ENCODE data around the gene SAT2. TPM values are rescaled to one million over a fixed set of nuclear protein-coding genes. Genes with fewer than 3 reads are reported as not detected.

Gene SAT2
- total RNA-seq, 2 donors from 2014 or later: 59.9 to 148 TPM

- no peak for ATAC-seq
- intact Hi-C loops (cut with DNase I): no loop called here
- TF ChIP-seq POLR2A (IDR thresholded peaks at IDR 0.05) (no peak), CTCF (IDR thresholded peaks at IDR 0.05) (no peak)
- no peaks in the 10 kb centered on the region for H3K36me3 ChIP-seq (replicated peaks in 1 of 2; ENCODE audit: insufficient read depth in 1 of 2, low read depth in 2 of 2)
- DNase-seq: no peak
- H3K27ac ChIP-seq: no peak overlapping the region
- no peaks in the 10 kb centered on the region for H3K27me3 ChIP-seq
- H3K9me3 ChIP-seq: no peaks in the 10 kb centered on the region
- 55 to 59% methylated on average over 5 of the region's 5 CpGs for WGBS, 2 donors
- peaks cover 22% of the 10 kb centered on the region for H3K4me1 ChIP-seq
- H3K4me3 ChIP-seq: no peak overlapping the region
Measured at GRCh38 chr17:7636163-7636562, 8.5 kb upstream of the SAT2 start.

GRCh38 chr17:7634384-7634783, 6.8 kb upstream of the SAT2 start:
- Histone ChIP-seq H3K27ac (no peak overlapping the region), H3K4me3 (no peak overlapping the region), H3K27me3 (no peaks in the 10 kb centered on the region), H3K36me3 (replicated peaks in 1 of 2; ENCODE audit: insufficient read depth in 1 of 2, low read depth in 2 of 2) (no peaks in the 10 kb centered on the region), H3K9me3 (no peaks in the 10 kb centered on the region), H3K4me1 (peaks cover 22% of the 10 kb centered on the region)
- ATAC-seq: peak; percentile 16
- intact Hi-C loops (cut with DNase I): no loop called here
- peak in 3 of 4 donors; percentile 31 to 41 (median 34) for DNase-seq
- WGBS, 2 donors: 25 to 32% methylated on average over 5 of the region's 5 CpGs
- peak in 3 of 7 experiments; percentile 25 to 39 (median 32) for TF ChIP-seq CTCF (IDR thresholded peaks at IDR 0.05)
- TF ChIP-seq POLR2A (IDR thresholded peaks at IDR 0.05): no peak

- Histone ChIP-seq H3K9me3 (no peaks in the 10 kb centered on the region), H3K4me3 (no peak overlapping the region), H3K36me3 (replicated peaks in 1 of 2; ENCODE audit: insufficient read depth in 1 of 2, low read depth in 2 of 2) (no peaks in the 10 kb centered on the region), H3K27me3 (no peaks in the 10 kb centered on the region), H3K4me1 (peaks cover 22% of the 10 kb centered on the region), H3K27ac (peak overlapping the region in 3 of 4 donors; percentile 2 to 23 (median 4))
- no peak for TF ChIP-seq CTCF (IDR thresholded peaks at IDR 0.05)
- TF ChIP-seq POLR2A (IDR thresholded peaks at IDR 0.05): no peak
- ATAC-seq (peak; percentile 26), DNase-seq (peak in 1 of 4 donors; percentile 36)
- intact Hi-C loops (cut with DNase I): no loop called here
- 66 to 71% methylated on average over 2 of the region's 2 CpGs for WGBS, 2 donors
Measured at GRCh38 chr17:7633093-7633492, 5.5 kb upstream of the SAT2 start.

GRCh38 chr17:7632492-7632894, 4.9 kb upstream of the SAT2 start:
- Histone ChIP-seq H3K27ac (peak overlapping the region in 3 of 4 donors; percentile 2 to 23 (median 4)), H3K4me3 (no peak overlapping the region), H3K4me1 (peaks cover 22% of the 10 kb centered on the region), H3K9me3 (no peaks in the 10 kb centered on the region), H3K27me3 (no peaks in the 10 kb centered on the region), H3K36me3 (replicated peaks in 1 of 2; ENCODE audit: insufficient read depth in 1 of 2, low read depth in 2 of 2) (no peaks in the 10 kb centered on the region)
- intact Hi-C loops (cut with DNase I): no loop called here
- peak; percentile 34 to 52 (median 44) for DNase-seq
- no peak for ATAC-seq
- TF ChIP-seq CTCF (IDR thresholded peaks at IDR 0.05): peak in 6 of 7 experiments; percentile 40 to 74 (median 52)
- no peak for TF ChIP-seq POLR2A (IDR thresholded peaks at IDR 0.05)
- 44 to 51% methylated on average over 6 of the region's 6 CpGs for WGBS, 2 donors
